Smooth muscle cell (in vitro differentiated cells): ENCODE results near the gene MKS1. TPM values are rescaled to one million over a fixed set of nuclear protein-coding genes. Genes with fewer than 3 reads are reported as not detected.

Experiments
- DNase-seq: peaks from one replicate; lab custom pipeline; 2025; ENCODE audit not compliant: unreplicated experiment; lab: John Stamatoyannopoulos, UW
- H2AFZ ChIP-seq: fragments of 200-600 bp; sonication (generic); 2 replicates; pipeline ENCODE4 v1.6.0; 2016; ENCODE audit warnings: antibody characterized with exemption, low read depth, mild to moderate bottlenecking
- H3F3A ChIP-seq: fragments of 200-600 bp; sonication (generic); 2 replicates; pipeline ENCODE4 v1.6.0; 2017; ENCODE audit warnings: antibody characterized with exemption, low read depth
- H3K27ac ChIP-seq: fragments of 200-600 bp; sonication (generic); 2 replicates; pipeline ENCODE4 v1.5.1; 2016; ENCODE audit warnings: low read depth, mild to moderate bottlenecking
- H3K27me3 ChIP-seq: fragments of 200-600 bp; sonication (generic); 2 replicates; pipeline ENCODE4 v1.6.1; 2016; ENCODE audit warnings: low read depth, mild to moderate bottlenecking
- H3K36me3 ChIP-seq: fragments of 200-600 bp; sonication (generic); 2 replicates; pipeline ENCODE4 v1.5.1; 2016; ENCODE audit warnings: low read depth
- H3K4me1 ChIP-seq: fragments of 200-600 bp; sonication (generic); 2 replicates; pipeline ENCODE4 v1.5.1; 2016; ENCODE audit warnings: low read depth
- H3K4me2 ChIP-seq: fragments of 200-600 bp; sonication (generic); 2 replicates; pipeline ENCODE4 v1.6.0; 2016; ENCODE audit warnings: mild to moderate bottlenecking
- H3K4me3 ChIP-seq: fragments of 200-600 bp; sonication (generic); 2 replicates; pipeline ENCODE4 v1.5.1; 2016; ENCODE audit warnings: mild to moderate bottlenecking
- H3K79me2 ChIP-seq: fragments of 200-600 bp; sonication (generic); 2 replicates; pipeline ENCODE4 v1.6.0; 2016; ENCODE audit warnings: low read depth, mild to moderate bottlenecking
- H3K9ac ChIP-seq: fragments of 200-600 bp; sonication (generic); 2 replicates; pipeline ENCODE4 v1.6.0; 2016; ENCODE audit warnings: low read depth
- H3K9me3 ChIP-seq: fragments of 200-600 bp; sonication (generic); replicated peaks from 2 replicates; pipeline ENCODE4 v1.5.1; 2016; ENCODE audit warnings: low read depth
- H4K20me1 ChIP-seq: fragments of 200-600 bp; sonication (generic); 2 replicates; pipeline ENCODE4 v1.6.0; 2016; ENCODE audit warnings: low read depth
- WGBS: methylation state at CpG from one replicate; pipeline ENCODE4 v1.1.7; 2016; ENCODE audit warnings: low lambda C conversion rate; 5-methylcytosine and 5-hydroxymethylcytosine counted together
- polyA plus RNA-seq: library from polyadenylated mRNA; unstranded; fragments of >200 nt; fragmentation: Nextera tagmentation; extraction: Ambion mirVana; gene quantifications from 2 replicates; pipeline ENCODE4 v1.2.1, GENCODE V29; 2016
- total RNA-seq: library from RNA; depleted of rRNA; stranded (reverse); fragments of >200 nt; gene quantifications from 2 replicates; pipeline ENCODE4 v1.2.3, GENCODE V29; 2014
- TF ChIP-seq, protein P1 (sequence below): fragments of 200-600 bp; sonication (generic); IDR thresholded peaks from 2 replicates; pipeline ENCODE4 v1.5.1; 2017; ENCODE audit warnings: borderline replicate concordance, mild to moderate bottlenecking, antibody characterized with exemption; ENCODE audit not compliant: insufficient read depth, poor library complexity, severe bottlenecking

The MKS1 gene
- total and polyA plus RNA-seq, 2 experiments from 2014 or later = 15.6 to 22.8 TPM

DNA sequence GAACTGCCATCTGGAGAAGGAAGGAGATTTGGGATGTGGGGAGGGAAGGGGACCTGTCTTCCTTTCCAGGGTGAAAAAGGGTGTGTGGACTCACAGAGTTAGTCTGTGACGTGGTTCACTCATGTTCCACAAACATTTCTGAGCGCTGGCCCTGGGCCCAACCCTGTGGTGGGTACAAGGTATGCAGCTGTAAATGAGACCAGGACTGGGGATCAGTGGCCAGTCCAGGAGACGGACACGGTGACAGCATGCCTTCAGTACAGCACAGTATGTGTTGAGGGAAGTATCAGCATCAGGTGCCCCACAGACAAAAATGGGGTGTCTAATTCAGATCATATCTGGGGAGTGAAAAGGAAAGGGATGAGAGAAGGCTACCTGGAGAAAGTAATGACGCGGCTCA is 32.0 kb downstream of the MKS1 start:
- WGBS = 85% methylated on average over 6 of the region's 6 CpGs
- Histone ChIP-seq H3K79me2 (no peaks in the 10 kb centered on the region), H3K9me3 (no peaks in the 10 kb centered on the region), H3K27me3 (no peaks in the 10 kb centered on the region), H4K20me1 (no peaks in the 10 kb centered on the region), H3K27ac (no peak overlapping the region), H3K9ac (no peak overlapping the region), H3F3A (no peaks in the 10 kb centered on the region), H3K4me2 (no peak overlapping the region), H2AFZ (no peak overlapping the region), H3K4me1 (no peaks in the 10 kb centered on the region), H3K4me3 (no peak overlapping the region), H3K36me3 (no peaks in the 10 kb centered on the region)
- TF ChIP-seq, protein P1, sequence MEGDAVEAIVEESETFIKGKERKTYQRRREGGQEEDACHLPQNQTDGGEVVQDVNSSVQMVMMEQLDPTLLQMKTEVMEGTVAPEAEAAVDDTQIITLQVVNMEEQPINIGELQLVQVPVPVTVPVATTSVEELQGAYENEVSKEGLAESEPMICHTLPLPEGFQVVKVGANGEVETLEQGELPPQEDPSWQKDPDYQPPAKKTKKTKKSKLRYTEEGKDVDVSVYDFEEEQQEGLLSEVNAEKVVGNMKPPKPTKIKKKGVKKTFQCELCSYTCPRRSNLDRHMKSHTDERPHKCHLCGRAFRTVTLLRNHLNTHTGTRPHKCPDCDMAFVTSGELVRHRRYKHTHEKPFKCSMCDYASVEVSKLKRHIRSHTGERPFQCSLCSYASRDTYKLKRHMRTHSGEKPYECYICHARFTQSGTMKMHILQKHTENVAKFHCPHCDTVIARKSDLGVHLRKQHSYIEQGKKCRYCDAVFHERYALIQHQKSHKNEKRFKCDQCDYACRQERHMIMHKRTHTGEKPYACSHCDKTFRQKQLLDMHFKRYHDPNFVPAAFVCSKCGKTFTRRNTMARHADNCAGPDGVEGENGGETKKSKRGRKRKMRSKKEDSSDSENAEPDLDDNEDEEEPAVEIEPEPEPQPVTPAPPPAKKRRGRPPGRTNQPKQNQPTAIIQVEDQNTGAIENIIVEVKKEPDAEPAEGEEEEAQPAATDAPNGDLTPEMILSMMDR = no peak
- no peak for DNase-seq

DNA sequence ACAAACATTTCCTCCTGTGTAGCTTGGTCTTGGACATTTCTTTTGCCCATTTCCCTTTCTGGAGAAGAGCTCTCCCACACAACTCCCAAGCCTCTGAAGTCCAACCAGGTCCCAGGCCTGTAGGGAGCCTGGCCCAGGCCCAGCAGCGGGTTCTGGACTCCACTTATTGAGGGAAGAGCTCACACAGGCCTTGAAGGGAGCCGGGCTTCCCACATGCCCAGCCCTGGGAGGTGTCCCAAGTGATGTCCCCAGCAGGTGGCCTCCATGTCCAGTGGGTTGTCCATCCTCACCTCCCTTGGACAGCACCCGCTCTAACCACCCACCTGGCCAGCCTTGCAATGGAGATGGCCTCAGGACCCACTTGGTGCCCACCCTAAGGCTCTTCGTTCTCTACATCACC is 32.5 kb downstream of the MKS1 start:
- no peak overlapping the region for H3K9ac ChIP-seq
- no peak for DNase-seq
- TF ChIP-seq, protein P1 = no peak
- no peaks in the 10 kb centered on the region for H3K79me2 ChIP-seq
- no peak overlapping the region for H3K4me3 ChIP-seq
- H3K9me3 ChIP-seq = no peaks in the 10 kb centered on the region
- H3K27me3 ChIP-seq = no peaks in the 10 kb centered on the region
- no peak overlapping the region for H3K4me2 ChIP-seq
- H3K27ac ChIP-seq = no peak overlapping the region
- no peaks in the 10 kb centered on the region for H3K36me3 ChIP-seq
- 83% methylated on average over 4 of the region's 4 CpGs for WGBS
- no peaks in the 10 kb centered on the region for H4K20me1 ChIP-seq
- H3K4me1 ChIP-seq = no peaks in the 10 kb centered on the region
- no peak overlapping the region for H2AFZ ChIP-seq
- no peaks in the 10 kb centered on the region for H3F3A ChIP-seq

DNA sequence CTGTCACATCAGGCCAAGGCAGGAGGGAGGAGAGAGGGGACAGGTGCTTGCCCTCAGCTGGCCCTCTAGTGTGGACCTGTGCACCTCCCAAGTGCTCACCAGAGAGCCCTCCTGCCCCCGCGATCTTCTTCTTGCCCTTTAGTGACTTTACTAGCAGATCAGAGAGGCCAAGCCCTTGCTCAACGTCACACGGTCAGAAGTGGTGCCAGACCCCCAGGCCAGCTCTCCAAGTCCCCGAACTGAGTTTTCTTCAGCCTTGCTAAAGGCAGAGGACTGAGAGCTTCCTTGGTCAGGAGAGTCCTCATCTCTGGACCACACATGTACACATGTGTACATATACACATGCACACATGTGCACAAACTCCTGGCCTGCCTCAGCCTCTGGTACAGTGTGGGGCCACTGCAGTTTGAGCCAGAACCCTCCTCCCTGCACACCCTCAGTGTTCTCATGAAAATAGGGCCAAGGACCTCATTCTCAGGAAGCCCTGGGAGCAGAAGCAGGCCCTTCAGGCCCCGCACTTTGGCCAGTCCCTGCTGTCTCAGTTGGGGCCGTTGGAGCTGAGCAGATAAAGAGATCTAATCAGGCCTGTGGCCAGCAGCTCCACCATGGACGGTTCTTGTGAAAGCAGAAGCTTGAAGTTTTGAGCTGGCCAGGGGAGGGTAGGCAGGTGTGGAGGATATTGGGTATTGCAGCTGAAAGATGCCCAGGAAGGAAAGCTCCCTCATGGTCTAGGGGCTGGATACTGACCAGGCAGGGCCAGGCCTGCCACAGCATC is 33.9 kb downstream of the MKS1 start:
- Histone ChIP-seq H3K4me2 (no peak overlapping the region), H3K9me3 (no peaks in the 10 kb centered on the region), H3K27ac (no peak overlapping the region), H3K4me3 (no peak overlapping the region), H3K4me1 (no peaks in the 10 kb centered on the region), H2AFZ (no peak overlapping the region), H3K9ac (no peak overlapping the region), H3K36me3 (no peaks in the 10 kb centered on the region), H3K27me3 (peaks cover 3% of the 10 kb centered on the region), H3F3A (no peaks in the 10 kb centered on the region), H3K79me2 (no peaks in the 10 kb centered on the region), H4K20me1 (no peaks in the 10 kb centered on the region)
- TF ChIP-seq, protein P1 = no peak
- DNase-seq = no peak
- whole genome bisulfite sequencing = 77% methylated on average over 8 of the region's 8 CpGs
